Measurements from ENCODE around the gene CCZ1B. TPM values are rescaled to one million over a fixed set of nuclear protein-coding genes. Genes with fewer than 3 reads are reported as not detected.

CCZ1B gene
- total RNA-seq, 3 donors from 2014 or later = 57.9 to 64.8 (median 61.9) TPM

Other genes starting within 250 kb of the CCZ1B start
- 10 to 100 TPM; 23.6 to 33.5 (median 27.5) TPM for gene ZDHHC4, start 248.8 kb downstream of the CCZ1B start, total RNA-seq
- gene INTS15, start 236.3 kb downstream of the CCZ1B start, total RNA-seq = 10 to 100 TPM; 51.4 to 60.1 (median 59.1) TPM
- gene ZNF853, start 210.7 kb downstream of the CCZ1B start, total RNA-seq = 1 to 10 TPM; 2.2 to 3.5 (median 3.0) TPM
- gene ZNF316, start 189.0 kb downstream of the CCZ1B start, total RNA-seq = 10 to 100 TPM; 30.9 to 32.6 (median 32.1) TPM
- 10 to 100 TPM; 15.0 to 21.0 (median 17.7) TPM for gene ZNF12, start 119.3 kb downstream of the CCZ1B start, total RNA-seq
- gene RSPH10B2, start 72.2 kb downstream of the CCZ1B start, total RNA-seq = under 1 TPM; 0.13 to 0.54 (median 0.35) TPM